CMK (cell line): ENCODE measurements around the gene TMEM45B.
"Not testable (repeated sequence)": the region's sequence is repeated elsewhere in the genome, so short reads cannot be mapped to it uniquely, and the experiment has no call there.

Experiments
- DNase-seq: peaks from one replicate; pipeline ENCODE4 v3.0.0-alpha.2; 2010; ENCODE audit warnings: low read depth

The TMEM45B gene

DNA sequence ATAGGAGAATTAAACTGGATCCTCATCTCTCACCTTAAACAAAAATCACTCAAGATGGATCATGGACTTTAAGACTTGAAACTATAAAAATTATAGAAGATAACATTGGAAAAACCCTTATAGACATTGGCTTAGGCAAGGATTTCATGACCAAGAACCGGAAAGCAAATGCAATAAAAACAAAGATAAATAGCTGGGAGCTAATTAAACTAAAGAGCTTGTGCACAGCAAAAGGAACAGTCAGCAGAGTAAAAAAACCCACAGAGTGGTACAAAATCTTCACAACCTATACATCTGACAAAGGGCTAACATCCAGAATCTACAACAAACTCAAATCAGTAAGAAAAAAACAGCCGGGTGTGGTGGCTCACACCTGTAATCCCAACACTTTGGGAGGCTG, 7.4 kb upstream of the TMEM45B start:
- DNase-seq: not testable (repeated sequence)

DNA sequence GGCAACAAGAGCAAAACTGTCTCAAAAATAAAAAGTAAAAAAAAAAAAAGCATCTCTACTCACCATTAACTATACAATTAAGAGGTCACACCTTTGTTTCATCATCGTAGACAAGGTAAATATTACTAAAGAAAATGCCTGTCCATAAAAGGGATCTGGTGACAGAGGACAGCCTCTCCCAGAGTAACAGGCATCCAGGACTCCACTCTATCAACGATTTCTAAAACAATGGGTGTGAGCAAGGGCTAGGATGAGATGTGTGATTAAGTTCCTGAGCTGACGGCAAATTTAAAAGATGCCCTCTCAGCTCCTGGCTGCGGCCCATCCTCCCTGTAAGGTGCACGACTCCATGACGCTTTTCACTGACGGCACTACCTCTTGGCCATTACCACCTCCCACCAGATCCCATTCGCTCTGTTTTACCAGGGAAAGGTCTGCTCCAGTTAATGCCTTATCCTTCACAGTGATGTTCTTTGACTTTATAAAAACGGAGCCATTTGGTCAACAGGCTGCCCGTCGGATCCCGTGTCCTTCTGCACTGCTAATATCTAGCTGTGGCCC, 2.3 kb upstream of the TMEM45B start:
- DNase-seq: no peak

DNA sequence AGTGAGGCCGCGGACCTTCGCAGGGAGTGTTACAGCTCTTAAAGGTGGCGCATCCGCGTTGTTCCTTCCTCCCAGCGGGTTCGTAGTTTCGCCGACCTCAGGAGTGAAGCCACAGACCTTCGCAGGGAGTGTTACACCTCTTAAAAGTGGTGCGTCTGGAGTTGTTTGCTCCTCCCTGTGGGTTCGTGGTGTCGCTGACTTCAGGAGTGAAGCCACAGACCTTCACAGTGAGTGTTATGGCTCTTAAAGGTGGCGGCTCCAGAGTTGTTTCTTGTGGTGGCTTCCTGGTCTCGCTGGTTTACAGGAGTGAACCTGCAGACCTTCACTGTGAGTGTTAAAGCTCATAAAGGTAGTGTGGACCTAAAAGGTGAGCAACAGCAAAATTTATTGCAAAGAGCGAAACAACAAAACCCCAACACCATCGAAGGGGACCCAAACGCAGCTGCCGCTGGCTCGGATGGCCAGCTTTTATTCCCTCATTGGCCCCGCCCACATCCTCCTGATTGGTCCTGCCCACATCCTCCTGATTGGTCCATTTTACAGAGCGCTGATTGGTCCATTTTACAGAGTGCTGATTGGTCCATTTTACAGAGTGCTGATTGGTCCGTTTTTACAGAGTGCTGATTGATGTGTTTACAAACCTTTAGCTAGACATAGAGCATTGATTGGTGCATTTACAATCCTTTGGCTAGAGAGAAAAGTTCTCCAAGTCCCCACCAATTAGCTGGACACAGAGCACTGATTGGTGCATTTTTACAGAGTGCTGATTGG, 1.2 kb upstream of the TMEM45B start:
- DNase-seq: no peak

DNA sequence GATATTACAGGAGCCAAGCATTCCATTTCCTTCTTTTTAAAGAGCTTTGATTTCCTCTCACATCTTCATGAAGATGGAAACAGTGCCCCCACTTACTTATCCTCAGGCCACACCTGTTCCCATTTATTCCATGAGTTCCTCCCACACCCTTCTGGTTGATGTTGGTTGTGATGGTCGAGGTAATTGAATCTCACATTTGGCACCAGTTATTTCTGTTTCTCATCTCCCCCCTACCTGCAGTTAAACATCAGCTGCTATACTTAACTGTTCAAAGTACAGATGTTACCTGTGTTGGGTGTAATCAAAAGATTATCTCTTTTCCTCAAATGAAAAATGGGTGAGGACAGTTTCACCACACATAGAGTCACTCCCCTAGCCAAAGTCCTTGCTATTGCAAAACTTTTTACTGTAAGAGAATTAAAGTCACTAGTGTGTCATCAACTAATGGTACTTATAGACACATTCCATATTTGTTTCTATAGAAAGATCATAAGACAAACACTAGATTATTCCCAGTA, 1.9 kb downstream of the TMEM45B start:
- no peak for DNase-seq

DNA sequence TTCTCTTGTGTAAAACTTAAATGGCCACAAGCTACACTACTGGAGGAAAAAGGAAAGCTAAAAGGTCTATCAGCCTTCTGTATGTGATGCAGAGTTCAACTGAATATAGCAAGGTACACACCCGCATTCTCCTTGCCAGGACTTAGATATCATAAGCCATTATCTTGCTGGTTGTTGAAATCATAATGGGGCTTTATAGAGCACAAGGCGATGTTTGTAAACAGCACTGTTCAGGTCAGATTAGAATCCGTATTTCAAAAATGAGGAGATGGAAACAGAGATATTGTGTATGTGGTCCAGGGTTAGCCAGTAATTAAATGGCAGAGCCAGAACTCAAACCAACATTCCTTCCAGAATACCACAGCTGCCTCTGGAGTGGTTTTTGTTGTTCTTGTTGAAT, 2.6 kb downstream of the TMEM45B start:
- DNase-seq: not testable (repeated sequence)

DNA sequence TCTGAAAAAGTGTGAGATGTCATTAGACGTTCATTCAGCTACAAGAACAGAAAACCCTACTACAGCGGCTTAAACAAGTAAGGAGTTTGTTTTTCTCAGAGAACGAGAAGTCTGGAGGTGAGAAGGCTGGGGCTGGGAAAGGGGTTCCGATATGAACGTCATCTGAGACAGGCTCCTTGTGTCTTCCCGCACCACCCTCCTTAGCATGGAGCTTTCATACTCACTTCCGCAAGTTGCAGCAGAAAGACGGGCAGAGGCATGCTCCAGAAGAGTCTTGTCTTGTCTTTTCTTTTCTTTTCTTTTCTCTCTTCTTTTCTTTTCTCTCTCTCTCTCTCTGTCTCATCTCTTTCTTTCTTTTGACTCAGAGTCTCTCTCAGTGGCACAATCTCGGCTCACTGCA, 3.6 kb downstream of the TMEM45B start:
- no peak for DNase-seq

DNA sequence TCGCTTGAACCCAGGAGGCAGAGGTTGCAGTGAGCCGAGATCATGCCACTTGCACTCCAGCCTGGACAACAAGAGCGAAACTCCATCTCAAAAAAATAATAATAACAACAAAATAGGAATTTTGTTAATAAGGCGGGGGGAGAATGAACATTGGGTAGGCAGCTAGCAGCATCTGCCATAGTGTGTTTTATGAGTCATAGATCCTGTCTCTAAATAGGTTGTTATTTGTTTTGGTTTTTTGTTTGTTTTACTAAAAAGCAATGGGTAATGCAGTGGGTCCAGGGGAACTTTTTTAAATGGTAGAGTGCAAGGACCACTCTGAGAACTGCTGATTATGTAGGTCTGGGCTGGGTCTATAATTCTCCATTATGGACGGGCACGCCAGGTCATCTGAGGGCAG, 4.6 kb downstream of the TMEM45B start:
- not testable (repeated sequence) for DNase-seq

DNA sequence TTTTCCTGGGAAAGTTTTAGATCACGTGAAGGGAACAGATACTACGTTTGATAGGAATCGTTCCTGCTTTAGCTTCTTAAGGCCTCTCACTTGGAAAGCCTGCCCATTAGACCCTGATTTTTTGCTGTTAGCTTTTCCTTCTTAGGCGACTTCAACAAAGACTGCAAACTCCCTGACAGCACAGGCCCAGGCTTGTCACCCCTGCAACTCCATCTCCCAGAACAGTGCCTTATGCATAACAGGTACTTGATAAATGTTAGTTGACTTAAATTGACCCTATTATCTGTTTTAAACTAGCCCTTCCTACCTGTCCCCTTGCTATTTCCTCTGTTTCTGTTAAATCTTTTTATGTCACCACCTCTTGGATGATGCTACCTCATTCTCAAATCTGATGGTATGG, 7.6 kb downstream of the TMEM45B start:
- DNase-seq: not testable (repeated sequence)

DNA sequence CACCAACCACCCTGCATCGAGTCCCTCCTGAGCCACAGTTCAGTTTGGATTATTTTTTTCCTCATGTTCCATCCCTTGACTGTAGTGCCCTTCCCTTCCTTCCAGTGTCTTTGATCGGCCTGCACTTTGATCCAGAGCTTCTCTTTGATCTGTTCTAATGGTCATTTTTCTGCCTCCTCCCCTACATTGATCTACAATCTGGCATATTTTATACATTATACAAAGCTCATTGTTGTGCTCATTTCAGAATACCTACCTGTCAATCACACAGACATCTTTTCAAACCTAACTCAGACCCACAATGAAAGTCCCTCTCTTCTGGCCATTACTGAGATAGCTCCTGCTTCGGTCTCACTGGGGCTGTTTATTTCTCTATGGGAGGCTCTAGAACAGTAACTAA, 8.2 kb downstream of the TMEM45B start:
- not testable (repeated sequence) for DNase-seq

DNA sequence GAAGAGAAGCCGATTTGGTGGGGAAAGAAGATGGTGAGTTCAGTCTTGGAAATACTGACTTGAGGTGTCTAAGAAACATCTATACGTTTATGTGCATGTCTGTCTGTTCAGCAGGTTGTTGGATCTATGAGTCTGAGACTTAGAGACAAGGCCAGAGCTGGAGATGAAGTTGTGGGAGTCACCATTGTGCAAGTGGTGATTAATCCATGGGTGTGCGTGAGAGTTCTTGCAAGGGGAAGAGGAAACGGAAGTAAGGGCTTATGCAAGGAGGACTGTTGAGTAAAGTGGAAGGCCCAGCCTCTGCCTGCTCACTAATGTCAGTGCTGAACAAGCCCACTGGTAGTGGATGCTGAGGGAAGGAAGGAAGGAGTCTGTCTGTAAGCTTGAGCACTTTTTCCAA, 9.7 kb downstream of the TMEM45B start:
- no peak for DNase-seq

DNA sequence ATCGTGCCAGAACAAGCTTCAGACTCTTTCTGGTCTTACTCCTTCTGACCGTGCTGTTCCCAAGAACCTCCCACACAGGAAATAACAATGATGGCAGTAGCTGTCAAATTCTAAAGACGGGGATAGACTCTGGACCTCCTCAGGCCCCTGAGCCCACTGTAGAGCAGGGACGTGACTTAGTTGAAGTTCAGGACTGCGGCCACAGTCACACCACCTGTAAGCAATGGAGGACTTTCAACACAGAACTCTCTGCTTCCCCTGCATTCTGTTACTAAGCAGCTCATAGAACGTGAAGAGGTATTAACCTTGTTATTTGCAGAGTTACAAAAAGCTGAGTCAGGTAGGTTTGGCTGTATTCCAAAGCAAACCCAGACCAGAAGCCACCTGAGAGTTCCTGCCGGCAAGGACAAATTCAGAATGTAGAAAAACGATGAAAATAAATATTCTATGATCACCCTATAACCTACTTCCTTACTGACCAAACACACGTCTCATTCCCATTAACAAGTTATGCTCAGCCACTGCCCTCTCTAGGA, 12.7 kb downstream of the TMEM45B start:
- DNase-seq: no peak

DNA sequence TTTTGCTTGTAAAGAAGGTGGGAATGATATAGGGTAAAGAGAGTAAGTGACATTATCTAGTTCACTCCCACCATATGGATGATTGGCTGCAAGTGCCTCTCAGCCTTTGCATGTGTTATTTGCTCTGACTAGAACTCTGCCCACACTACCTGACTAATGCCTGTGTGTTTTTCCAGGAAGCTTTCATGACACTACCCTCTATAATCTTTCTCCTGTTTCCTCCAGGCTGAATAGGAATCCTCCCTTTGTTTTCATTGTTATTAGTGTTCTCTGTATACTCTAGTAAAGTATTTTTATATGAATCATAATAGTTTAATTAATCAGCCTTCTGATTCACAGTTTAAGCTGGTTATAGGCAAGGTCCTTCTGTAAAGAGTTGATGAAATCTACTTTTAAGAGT, 13.8 kb downstream of the TMEM45B start:
- not testable (repeated sequence) for DNase-seq

DNA sequence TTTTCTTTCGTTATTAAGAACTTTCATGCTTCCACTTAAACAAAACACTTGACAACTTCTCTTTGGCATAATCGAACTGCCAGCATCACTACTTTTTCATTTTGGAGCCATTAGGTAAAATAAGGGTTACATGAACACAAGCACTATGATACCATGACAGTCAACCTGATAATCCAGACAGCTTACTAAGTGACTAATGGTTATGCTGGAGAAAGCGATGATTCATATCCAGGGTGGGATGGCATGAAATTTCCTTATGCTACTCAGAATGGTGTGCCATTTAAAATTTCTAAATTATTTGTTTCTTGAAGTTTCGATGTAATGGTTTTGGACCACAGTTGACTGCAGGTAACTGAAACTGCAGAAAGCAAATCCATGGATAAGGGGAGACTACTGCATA, 15.6 kb downstream of the TMEM45B start:
- DNase-seq: not testable (repeated sequence)

DNA sequence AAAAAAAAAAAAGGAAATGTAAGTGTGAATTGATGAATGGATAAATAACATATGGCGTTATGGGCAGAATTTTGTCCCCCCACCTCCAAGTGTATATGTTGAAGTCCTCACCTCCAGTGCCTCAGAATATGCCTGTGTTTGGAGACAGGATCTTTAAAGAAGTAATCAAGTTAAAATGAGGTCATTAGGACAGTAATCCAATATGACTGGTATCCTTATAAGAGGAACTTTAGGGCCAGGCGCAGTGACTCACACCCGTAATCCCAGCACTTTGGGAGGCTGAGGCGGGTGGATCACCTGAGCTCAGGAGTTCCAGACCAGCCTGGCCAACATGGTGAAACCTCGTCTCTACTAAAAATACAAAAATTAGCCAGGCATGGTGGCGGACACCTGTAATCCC, 17.6 kb downstream of the TMEM45B start:
- not testable (repeated sequence) for DNase-seq

DNA sequence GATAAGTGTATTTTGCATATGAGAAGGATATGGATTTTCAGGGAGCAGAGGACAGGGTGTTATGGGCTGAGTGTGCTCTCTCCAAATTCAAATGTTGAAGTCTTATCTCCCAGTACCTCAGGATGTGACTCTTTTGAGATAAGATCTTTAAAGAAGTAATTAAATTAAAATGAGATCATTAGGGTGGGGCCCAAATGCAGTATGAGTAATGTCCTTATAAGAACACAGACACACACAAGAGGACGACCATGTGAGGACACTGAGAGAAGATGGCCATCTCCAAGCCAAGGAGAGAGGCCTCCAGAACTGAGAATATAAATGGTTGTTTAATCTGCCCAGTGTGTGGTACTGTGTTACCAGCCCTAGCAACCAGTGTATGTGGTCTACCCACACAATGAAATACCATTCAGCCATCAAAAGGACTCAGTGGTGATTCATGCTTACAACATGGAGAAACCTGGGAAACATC, 20.8 kb downstream of the TMEM45B start:
- DNase-seq: not testable (repeated sequence)

DNA sequence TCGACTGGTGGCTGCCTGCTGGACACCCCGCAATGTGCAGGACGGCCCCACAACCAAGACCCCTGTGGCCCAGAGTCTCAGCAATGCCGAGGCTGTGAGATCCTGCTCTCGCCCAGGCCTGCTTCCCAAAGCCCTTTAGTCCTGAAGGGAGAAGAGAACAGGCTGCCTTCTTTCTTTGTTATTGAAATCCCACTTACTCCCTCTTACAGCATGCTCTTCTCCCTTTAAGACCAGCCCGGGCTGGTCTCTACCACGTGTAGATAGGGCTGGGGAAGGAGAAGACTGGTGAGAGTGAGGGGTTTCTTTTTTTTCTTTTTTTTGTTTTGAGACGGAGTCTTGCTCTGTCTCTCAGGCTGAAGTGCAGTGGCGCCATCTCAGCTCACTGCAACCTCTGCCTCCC, 21.3 kb downstream of the TMEM45B start:
- DNase-seq: no peak

DNA sequence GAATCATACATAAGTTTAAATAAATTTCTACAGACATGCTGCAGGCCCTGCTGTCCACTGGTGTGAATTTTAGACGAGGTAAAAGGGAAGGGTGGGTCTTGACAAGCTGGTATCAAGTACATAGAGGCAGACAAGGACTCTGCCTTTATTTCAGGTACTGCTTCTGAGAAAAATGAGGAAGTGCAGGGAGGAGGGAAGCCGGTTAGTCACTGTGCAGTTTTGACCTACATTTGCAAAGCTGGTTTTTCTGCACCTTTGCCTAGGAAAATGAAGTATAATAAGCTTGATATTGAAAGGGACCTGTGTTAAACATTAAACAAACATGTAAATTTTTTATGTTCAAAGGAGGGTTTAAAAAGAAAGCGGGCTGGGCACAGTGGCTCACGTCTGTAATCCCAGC, 24.6 kb downstream of the TMEM45B start:
- no peak for DNase-seq

DNA sequence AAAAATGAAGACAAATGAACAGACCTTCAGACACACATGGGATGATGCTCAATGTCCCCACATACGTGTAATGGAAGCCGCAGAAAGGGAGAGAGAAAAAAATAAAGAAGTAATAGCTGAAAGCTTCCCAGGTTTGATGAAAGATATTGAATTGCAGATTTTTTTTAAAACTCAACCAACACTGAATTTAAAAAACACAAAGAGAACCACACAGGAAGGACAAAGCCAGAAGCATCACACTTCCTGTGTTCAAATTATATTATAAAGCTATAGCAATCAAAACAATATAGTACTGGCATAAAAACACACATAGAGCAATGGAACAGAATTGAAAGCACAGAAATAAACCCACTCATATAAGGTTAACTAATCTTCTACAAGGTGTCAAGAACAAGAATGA, 26.5 kb downstream of the TMEM45B start:
- DNase-seq: no peak

DNA sequence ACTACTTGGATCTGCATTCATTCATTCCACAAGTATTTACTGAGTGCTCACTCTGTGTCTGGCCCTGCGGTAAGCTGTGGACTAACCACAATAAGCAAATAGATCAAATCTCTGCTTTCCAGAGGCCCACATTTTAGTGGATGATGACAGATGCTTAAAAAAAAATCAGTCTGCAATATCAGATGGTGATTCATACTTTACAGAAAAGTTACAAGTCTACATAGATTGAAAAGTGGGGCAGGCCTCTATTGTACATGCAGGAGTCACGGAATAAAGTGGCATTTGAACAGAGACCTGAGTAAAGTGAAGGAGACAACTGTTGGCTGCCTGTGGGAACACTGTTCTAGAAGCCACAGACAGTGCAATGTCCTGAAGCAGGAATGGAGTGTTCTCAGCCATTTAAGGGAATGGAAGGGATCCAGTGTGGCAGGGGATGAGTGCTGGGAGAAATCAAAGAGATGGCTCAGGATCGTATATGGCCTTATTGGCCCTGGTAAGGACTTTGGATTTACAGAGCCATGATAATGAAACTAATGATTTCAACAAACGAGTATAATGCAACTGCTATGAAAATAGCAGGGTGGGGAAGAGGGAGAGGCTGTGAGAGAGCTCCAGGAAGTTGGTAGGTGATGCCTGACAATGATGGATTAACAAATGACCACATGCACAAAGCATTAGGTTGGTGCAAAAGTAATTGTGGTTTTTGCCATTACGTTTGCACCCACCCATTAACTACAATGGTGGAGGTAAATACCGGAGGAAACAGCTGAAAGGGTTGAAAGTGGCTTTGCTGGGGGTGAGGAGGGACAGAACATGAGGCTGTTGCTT, 31.1 kb downstream of the TMEM45B start:
- DNase-seq: peak; percentile 12

DNA sequence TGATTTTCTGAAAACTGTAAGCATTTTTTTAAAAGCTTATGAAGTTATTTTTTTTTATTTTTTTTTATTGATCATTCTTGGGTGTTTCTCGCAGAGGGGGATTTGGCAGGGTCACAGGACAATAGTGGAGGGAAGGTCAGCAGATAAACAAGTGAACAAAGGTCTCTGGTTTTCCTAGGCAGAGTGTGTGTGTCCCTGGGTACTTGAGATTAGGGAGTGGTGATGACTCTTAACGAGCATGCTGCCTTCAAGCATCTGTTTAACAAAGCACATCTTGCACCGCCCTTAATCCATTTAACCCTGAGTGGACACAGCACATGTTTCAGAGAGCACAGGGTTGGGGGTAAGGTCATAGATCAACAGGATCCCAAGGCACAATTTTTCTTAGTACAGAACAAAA, 31.7 kb downstream of the TMEM45B start:
- not testable (repeated sequence) for DNase-seq

DNA sequence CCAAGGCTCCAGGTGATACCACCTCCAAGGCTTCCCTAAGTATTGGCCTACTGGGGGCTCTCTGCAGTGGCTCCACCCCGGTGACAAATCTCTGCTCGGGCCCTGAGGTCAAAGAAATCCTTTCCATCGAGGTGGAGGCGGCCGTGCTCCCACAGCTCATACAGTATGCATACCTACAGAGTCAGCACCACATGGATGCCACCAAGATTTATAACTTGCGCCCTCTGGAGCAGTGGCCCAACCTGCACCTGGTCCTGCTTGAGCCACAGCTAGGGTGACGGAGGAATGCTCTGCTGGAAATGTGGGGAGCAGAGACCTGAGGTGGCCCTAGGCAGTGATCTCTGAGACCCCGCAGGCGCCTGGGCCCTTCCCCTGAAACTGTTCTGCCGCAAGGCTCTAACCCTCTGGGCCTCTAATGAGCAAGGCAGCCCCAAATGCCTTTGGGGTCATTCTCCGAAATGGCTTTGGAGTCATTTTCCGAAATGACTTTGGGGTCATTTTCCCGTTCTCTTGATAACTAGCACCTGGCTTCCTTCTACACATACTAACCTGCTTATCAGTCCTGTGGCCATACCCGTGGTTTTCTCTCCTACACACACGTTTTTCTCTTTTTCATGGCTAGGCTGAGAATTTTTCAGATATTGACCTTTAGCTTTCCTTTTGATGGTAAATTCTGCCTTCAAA, 33.9 kb downstream of the TMEM45B start:
- DNase-seq: no peak
